ENCODE data around the gene UVSSA. TPM values are rescaled to one million over a fixed set of nuclear protein-coding genes. Genes with fewer than 3 reads are reported as not detected.

The UVSSA gene
- total and polyA plus RNA-seq, 7 experiments from 2014 or later = 3.2 to 44.1 (median 39.3) TPM

DNA sequence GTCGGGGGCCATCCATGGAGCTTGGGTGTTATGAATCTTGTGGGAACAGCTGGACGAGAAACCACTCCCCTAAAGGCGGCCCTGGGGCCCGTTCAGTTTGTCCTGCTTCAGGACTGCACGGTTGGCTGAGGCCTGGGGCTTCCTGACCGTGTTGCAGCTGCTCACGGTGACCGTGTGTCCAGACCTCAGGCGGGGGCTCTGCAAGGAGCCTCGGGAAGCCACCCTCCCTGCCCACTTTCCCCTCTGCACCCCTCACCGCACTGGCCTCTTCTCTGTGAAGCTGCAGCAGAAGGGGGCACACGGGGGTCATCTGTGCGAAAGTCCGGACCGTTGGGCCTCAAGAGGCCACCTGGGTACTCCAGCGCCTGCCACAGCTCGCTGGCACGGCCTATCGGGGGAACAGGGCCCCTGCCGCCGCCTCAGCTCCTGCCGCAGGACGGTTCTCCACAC, 29.4 kb downstream of the UVSSA start:
- Mint-ChIP-seq H3K27me3 (no peaks in the 10 kb centered on the region), H3K9me3 (peaks cover 0 to 9% (median 0%) of the 10 kb centered on the region in 11 donors), H3K27ac (no peak overlapping the region), H3K4me1 (peaks cover 0 to under 1% (median 0%) of the 10 kb centered on the region in 7 donors), H3K4me3 (no peak overlapping the region), H3K36me3 (peaks cover 0 to 23% (median 22%) of the 10 kb centered on the region in 5 donors)
- ChIA-PET POLR2A (no interaction called here), CTCF (no interaction called here)
- Histone ChIP-seq H3K4me1 (ENCODE audit: control insufficient read depth in 2 of 2, insufficient read depth in 2 of 2, low read length in 2 of 2) (no peaks in the 10 kb centered on the region), H3K36me3 (ENCODE audit: control insufficient read depth in 2 of 3, insufficient read depth in 3 of 3, low read length in 3 of 3) (peaks cover 0 to 58% (median 0%) of the 10 kb centered on the region in 3 experiments), H3K9me3 (ENCODE audit: control insufficient read depth in 2 of 3, low read length in 3 of 3) (no peaks in the 10 kb centered on the region), H3K27ac (ENCODE audit: low read depth, low read length) (no peak overlapping the region), H3K27me3 (ENCODE audit: control insufficient read depth in 2 of 2, insufficient read depth in 2 of 2, low read length in 2 of 2) (no peaks in the 10 kb centered on the region), H3K4me3 (ENCODE audit: low read length) (no peak overlapping the region)
- ATAC-seq = no peak
- intact Hi-C loops (cut with micrococcal nuclease) = no loop called here
- no peak for DNase-seq

DNA sequence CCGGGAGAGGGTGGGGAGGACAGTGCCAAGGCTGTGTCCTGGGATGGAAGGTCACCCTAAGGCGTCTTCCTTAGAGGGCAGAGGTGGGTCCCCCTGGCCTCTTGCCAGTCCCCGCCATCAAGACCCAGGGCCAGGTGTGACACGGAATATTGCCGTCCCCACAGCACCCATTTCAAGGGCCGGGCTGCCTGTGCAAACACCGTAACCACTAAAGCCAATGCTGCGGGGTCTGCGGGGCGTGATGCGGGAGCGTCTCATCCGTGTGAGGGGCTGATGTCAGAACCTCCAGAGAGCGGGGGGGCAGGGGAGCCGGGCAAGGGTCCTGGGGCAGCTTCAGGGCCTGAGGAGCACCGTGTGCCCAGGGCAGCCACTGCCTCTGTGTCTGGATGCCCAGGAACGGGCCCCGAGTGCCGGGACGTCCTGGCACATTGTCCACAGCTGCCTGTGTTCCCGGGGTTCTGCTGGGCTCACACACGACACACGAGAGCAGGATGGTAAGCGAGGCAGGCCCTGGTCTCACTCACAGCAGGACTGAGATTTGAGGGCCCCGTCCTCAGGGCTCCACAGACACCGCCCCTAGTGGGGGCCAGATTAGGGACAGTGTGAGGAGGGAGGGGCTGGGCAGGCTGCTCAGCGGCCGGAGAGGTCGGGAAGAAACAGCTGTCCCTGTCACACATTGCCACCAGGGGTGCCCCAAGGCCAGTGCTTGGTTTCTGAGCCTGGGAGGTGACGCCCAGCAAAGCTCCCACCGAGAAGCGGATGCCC, 30.0 kb downstream of the UVSSA start:
- Histone ChIP-seq H3K9me3 (ENCODE audit: control insufficient read depth in 2 of 3, low read length in 3 of 3) (no peaks in the 10 kb centered on the region), H3K36me3 (ENCODE audit: control insufficient read depth in 2 of 3, insufficient read depth in 3 of 3, low read length in 3 of 3) (peaks cover 0 to 52% (median 0%) of the 10 kb centered on the region in 3 experiments), H3K4me3 (ENCODE audit: low read length) (no peak overlapping the region), H3K4me1 (ENCODE audit: control insufficient read depth in 2 of 2, insufficient read depth in 2 of 2, low read length in 2 of 2) (no peaks in the 10 kb centered on the region), H3K27me3 (ENCODE audit: control insufficient read depth in 2 of 2, insufficient read depth in 2 of 2, low read length in 2 of 2) (no peaks in the 10 kb centered on the region), H3K27ac (ENCODE audit: low read depth, low read length) (no peak overlapping the region)
- Mint-ChIP-seq H3K27me3 (no peaks in the 10 kb centered on the region), H3K4me1 (no peaks in the 10 kb centered on the region), H3K9me3 (peaks cover 0 to 9% (median 0%) of the 10 kb centered on the region in 11 donors), H3K27ac (no peak overlapping the region), H3K36me3 (peaks cover 0 to 18% (median 16%) of the 10 kb centered on the region in 5 donors), H3K4me3 (no peak overlapping the region)
- POLR2A ChIA-PET = no interaction called here
- intact Hi-C loops (cut with micrococcal nuclease) = no loop called here
- CTCF ChIA-PET = no interaction called here
- no peak for DNase-seq
- ATAC-seq = no peak

- no peaks in the 10 kb centered on the region for H3K9me3 ChIP-seq (ENCODE audit: control insufficient read depth in 2 of 3, low read length in 3 of 3)
- no peak overlapping the region for H3K27ac ChIP-seq (ENCODE audit: low read depth, low read length)
- H3K4me3 Mint-ChIP-seq = no peak overlapping the region
- no peaks in the 10 kb centered on the region for H3K27me3 ChIP-seq (ENCODE audit: control insufficient read depth in 2 of 2, insufficient read depth in 2 of 2, low read length in 2 of 2)
- H3K27me3 Mint-ChIP-seq = no peaks in the 10 kb centered on the region
- ATAC-seq = no peak
- intact Hi-C loops (cut with micrococcal nuclease) = no loop called here
- peaks cover 0 to 46% (median 0%) of the 10 kb centered on the region in 3 experiments for H3K36me3 ChIP-seq (ENCODE audit: control insufficient read depth in 2 of 3, insufficient read depth in 3 of 3, low read length in 3 of 3)
- H3K27ac Mint-ChIP-seq = no peak overlapping the region
- no peaks in the 10 kb centered on the region for H3K4me1 Mint-ChIP-seq
- POLR2A ChIA-PET = no interaction called here
- H3K4me1 ChIP-seq (ENCODE audit: control insufficient read depth in 2 of 2, insufficient read depth in 2 of 2, low read length in 2 of 2) = no peaks in the 10 kb centered on the region
- CTCF ChIA-PET = no interaction called here
- DNase-seq = no peak
- peaks cover 0 to 15% (median 9%) of the 10 kb centered on the region in 5 donors for H3K36me3 Mint-ChIP-seq
- H3K9me3 Mint-ChIP-seq = peaks cover 0 to 5% (median 0%) of the 10 kb centered on the region in 11 donors
- no peak overlapping the region for H3K4me3 ChIP-seq (ENCODE audit: low read length)
Observed at GRCh38 chr4:1377606-1378261, 30.7 kb downstream of the UVSSA start.

DNA sequence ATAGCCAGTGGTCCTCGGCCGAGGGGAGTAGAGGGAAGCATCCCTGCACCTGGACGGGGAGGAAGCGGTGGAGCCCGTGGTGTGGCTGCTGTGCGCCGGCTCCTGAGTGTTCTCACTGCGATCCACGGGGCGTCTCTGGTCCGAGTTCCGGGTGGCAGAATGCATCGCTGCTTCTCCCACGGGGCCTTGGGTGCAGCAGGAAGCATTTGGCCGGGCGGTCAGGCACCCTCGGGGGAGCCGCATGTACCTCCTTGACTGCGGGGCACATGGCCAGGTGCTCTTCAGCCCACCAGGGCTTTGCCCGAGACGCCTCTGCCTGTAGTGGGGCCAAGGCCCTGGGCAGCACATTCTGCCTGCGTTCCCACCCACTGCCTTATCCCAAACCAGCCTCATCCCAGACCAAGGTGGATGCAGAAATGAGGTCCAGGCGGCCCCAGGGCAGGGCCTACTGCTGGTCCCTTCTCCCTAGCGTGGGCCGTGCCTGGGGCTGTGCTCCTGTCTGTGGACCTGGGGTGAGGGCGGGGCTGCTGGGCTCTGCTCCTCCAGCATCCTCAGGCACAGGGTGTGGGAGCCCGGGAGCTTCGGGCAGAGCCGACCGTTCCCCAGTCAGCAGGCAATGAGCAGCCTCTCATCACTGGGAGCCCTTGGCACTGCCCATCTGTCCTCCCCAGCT, 31.7 kb downstream of the UVSSA start:
- Histone ChIP-seq H3K27ac (ENCODE audit: low read depth, low read length) (no peak overlapping the region), H3K36me3 (ENCODE audit: control insufficient read depth in 2 of 3, insufficient read depth in 3 of 3, low read length in 3 of 3) (peaks cover 0 to 41% (median 0%) of the 10 kb centered on the region in 3 experiments), H3K4me3 (ENCODE audit: low read length) (no peak overlapping the region), H3K27me3 (ENCODE audit: control insufficient read depth in 2 of 2, insufficient read depth in 2 of 2, low read length in 2 of 2) (no peaks in the 10 kb centered on the region), H3K9me3 (ENCODE audit: control insufficient read depth in 2 of 3, low read length in 3 of 3) (no peaks in the 10 kb centered on the region), H3K4me1 (ENCODE audit: control insufficient read depth in 2 of 2, insufficient read depth in 2 of 2, low read length in 2 of 2) (no peaks in the 10 kb centered on the region)
- ChIA-PET CTCF (no interaction called here), POLR2A (no interaction called here)
- H3K4me3 Mint-ChIP-seq = no peak overlapping the region
- no peak for ATAC-seq
- peaks cover 0 to 10% (median 1%) of the 10 kb centered on the region in 5 donors for H3K36me3 Mint-ChIP-seq
- intact Hi-C loops (cut with micrococcal nuclease) = no loop called here
- H3K9me3 Mint-ChIP-seq = no peaks in the 10 kb centered on the region
- H3K27me3 Mint-ChIP-seq = no peaks in the 10 kb centered on the region
- no peaks in the 10 kb centered on the region for H3K4me1 Mint-ChIP-seq
- H3K27ac Mint-ChIP-seq = no peak overlapping the region
- DNase-seq = no peak

DNA sequence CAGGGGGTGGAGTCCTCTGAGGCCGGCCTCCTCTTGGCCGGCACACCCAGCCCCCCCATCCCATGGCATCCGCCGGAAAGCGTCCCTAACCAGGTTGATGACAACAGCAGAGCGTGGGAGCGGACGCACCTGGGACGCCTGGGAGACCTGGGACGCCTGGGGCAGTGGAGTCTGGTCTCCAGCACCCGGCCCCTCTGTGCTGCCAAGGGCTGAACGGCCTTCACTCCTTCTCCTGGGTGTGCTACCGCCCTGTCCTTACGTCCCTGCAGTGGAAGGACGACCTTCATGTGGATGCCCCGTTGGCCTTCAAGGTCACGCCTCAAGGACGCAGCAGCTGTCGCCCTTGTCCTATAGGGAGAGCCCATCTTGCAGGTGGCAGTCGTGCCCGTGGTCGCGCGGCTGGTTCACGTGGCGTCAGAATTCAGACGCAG, 32.4 kb downstream of the UVSSA start:
- POLR2A ChIA-PET = no interaction called here
- Histone ChIP-seq H3K27ac (ENCODE audit: low read depth, low read length) (no peak overlapping the region), H3K27me3 (ENCODE audit: control insufficient read depth in 2 of 2, insufficient read depth in 2 of 2, low read length in 2 of 2) (no peaks in the 10 kb centered on the region), H3K9me3 (ENCODE audit: control insufficient read depth in 2 of 3, low read length in 3 of 3) (no peaks in the 10 kb centered on the region), H3K4me3 (ENCODE audit: low read length) (no peak overlapping the region), H3K36me3 (ENCODE audit: control insufficient read depth in 2 of 3, insufficient read depth in 3 of 3, low read length in 3 of 3) (peaks cover 0 to 41% (median 0%) of the 10 kb centered on the region in 3 experiments), H3K4me1 (ENCODE audit: control insufficient read depth in 2 of 2, insufficient read depth in 2 of 2, low read length in 2 of 2) (no peaks in the 10 kb centered on the region)
- CTCF ChIA-PET = no interaction called here
- Mint-ChIP-seq H3K27ac (no peak overlapping the region), H3K9me3 (no peaks in the 10 kb centered on the region), H3K4me1 (peaks cover 0 to under 1% (median 0%) of the 10 kb centered on the region in 7 donors), H3K36me3 (peaks cover 0 to 9% (median 0%) of the 10 kb centered on the region in 5 donors), H3K27me3 (no peaks in the 10 kb centered on the region), H3K4me3 (no peak overlapping the region)
- intact Hi-C loops (cut with micrococcal nuclease) = no loop called here
- DNase-seq = no peak
- ATAC-seq = no peak

DNA sequence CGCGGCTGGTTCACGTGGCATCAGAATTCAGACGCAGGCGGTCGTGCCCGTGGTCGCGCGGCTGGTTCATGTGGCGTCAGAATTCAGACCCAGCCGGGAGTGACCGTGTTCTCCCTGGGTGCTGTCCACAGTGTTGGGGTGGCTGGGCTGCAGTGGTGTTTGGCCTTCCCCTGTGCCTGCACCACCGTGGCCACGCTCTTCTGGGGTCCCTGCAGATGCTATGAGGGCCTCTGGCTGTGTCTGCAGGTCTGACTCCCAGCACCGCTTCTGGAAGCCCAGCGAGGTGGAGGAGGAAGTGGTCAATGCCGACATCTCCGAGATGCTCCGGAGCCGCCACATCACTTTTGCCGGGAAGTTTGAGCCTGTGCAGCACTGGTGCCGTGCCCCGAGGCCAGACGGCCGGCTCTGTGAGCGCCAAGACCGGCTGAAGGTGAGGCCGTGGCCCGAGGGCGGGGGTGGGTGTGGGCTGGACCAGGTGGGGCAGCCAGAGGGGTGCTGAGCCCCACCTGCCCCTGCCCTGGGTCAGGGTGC, 32.9 kb downstream of the UVSSA start:
- no peak overlapping the region for H3K27ac Mint-ChIP-seq
- H3K27me3 ChIP-seq (ENCODE audit: control insufficient read depth in 2 of 2, insufficient read depth in 2 of 2, low read length in 2 of 2) = no peaks in the 10 kb centered on the region
- H3K4me3 Mint-ChIP-seq = no peak overlapping the region
- H3K36me3 ChIP-seq (ENCODE audit: control insufficient read depth in 2 of 3, insufficient read depth in 3 of 3, low read length in 3 of 3) = peaks cover 0 to 41% (median 0%) of the 10 kb centered on the region in 3 experiments
- no peak for ATAC-seq
- H3K4me1 Mint-ChIP-seq = peaks cover 0 to 2% (median 0%) of the 10 kb centered on the region in 7 donors
- ChIA-PET POLR2A (no interaction called here), CTCF (no interaction called here)
- H3K4me1 ChIP-seq (ENCODE audit: control insufficient read depth in 2 of 2, insufficient read depth in 2 of 2, low read length in 2 of 2) = no peaks in the 10 kb centered on the region
- H3K27ac ChIP-seq (ENCODE audit: low read depth, low read length) = no peak overlapping the region
- intact Hi-C loops (cut with micrococcal nuclease) = no loop called here
- H3K4me3 ChIP-seq (ENCODE audit: low read length) = no peak overlapping the region
- no peaks in the 10 kb centered on the region for H3K27me3 Mint-ChIP-seq
- H3K9me3 Mint-ChIP-seq = no peaks in the 10 kb centered on the region
- no peaks in the 10 kb centered on the region for H3K9me3 ChIP-seq (ENCODE audit: control insufficient read depth in 2 of 3, low read length in 3 of 3)
- DNase-seq = no peak
- H3K36me3 Mint-ChIP-seq = peaks cover 0 to 12% (median 0%) of the 10 kb centered on the region in 5 donors
